ENCODE results near the gene FRY. TPM values are rescaled to one million over a fixed set of nuclear protein-coding genes. Genes with fewer than 3 reads are reported as not detected.
"Not testable (repeated sequence)": the region's sequence is repeated elsewhere in the genome, so short reads cannot be mapped to it uniquely, and the experiment has no call there.

FRY gene
- polyA plus RNA-seq, 4 donors, result 14.2 to 55.9 (median 46.5) TPM

- no peak for DNase-seq (ENCODE audit: low read depth in 4 of 4, low spot score in 3 of 4)
Measured at GRCh38 chr13:32039528-32039927, 8.0 kb downstream of the FRY start.

GRCh38 chr13:32040052-32040642 lies 8.6 kb downstream of the FRY start:
- DNase-seq (ENCODE audit: low read depth in 4 of 4, low spot score in 3 of 4), result no peak

GRCh38 chr13:32040689-32041088 lies 9.1 kb downstream of the FRY start:
- DNase-seq (ENCODE audit: low read depth in 4 of 4, low spot score in 3 of 4), result no peak

GRCh38 chr13:32041429-32041828 lies 9.9 kb downstream of the FRY start:
- no peak for DNase-seq (ENCODE audit: low read depth in 4 of 4, low spot score in 3 of 4)

- DNase-seq (ENCODE audit: low read depth in 4 of 4, low spot score in 3 of 4), result no peak
Measured at GRCh38 chr13:32042551-32042950, 11.0 kb downstream of the FRY start.

- no peak for DNase-seq (ENCODE audit: low read depth in 4 of 4, low spot score in 3 of 4)
Measured at GRCh38 chr13:32044446-32044845, 12.9 kb downstream of the FRY start.

- DNase-seq (ENCODE audit: low read depth in 4 of 4, low spot score in 3 of 4), result no peak
Measured at GRCh38 chr13:32045537-32045936, 14.0 kb downstream of the FRY start.

GRCh38 chr13:32045982-32046785 lies 14.6 kb downstream of the FRY start:
- no peak for DNase-seq (ENCODE audit: low read depth in 4 of 4, low spot score in 3 of 4)

- DNase-seq (ENCODE audit: low read depth in 4 of 4, low spot score in 3 of 4), result no peak
Measured at GRCh38 chr13:32047088-32047487, 15.5 kb downstream of the FRY start.

- DNase-seq (ENCODE audit: low read depth in 4 of 4, low spot score in 3 of 4), result no peak
Measured at GRCh38 chr13:32047793-32048192, 16.2 kb downstream of the FRY start.

- DNase-seq (ENCODE audit: low read depth in 4 of 4, low spot score in 3 of 4), result no peak
Measured at GRCh38 chr13:32048816-32049215, 17.2 kb downstream of the FRY start.

- DNase-seq (ENCODE audit: low read depth in 4 of 4, low spot score in 3 of 4), result no peak
Measured at GRCh38 chr13:32051156-32051555, 19.6 kb downstream of the FRY start.

GRCh38 chr13:32056316-32056715 lies 24.7 kb downstream of the FRY start:
- no peak for DNase-seq (ENCODE audit: low read depth in 4 of 4, low spot score in 3 of 4)

GRCh38 chr13:32057325-32057724 lies 25.8 kb downstream of the FRY start:
- DNase-seq (ENCODE audit: low read depth in 4 of 4, low spot score in 3 of 4), result not testable (repeated sequence)

GRCh38 chr13:32059511-32059984 lies 28.0 kb downstream of the FRY start:
- no peak for DNase-seq (ENCODE audit: low read depth in 4 of 4, low spot score in 3 of 4)

- DNase-seq (ENCODE audit: low read depth in 4 of 4, low spot score in 3 of 4), result peak in 1 of 4 donors; percentile 15
Measured at GRCh38 chr13:32060401-32060878, 28.9 kb downstream of the FRY start.

GRCh38 chr13:32063619-32064233 lies 32.2 kb downstream of the FRY start:
- no peak for DNase-seq (ENCODE audit: low read depth in 4 of 4, low spot score in 3 of 4)

- no peak for DNase-seq (ENCODE audit: low read depth in 4 of 4, low spot score in 3 of 4)
Measured at GRCh38 chr13:32067149-32067961, 35.8 kb downstream of the FRY start.

GRCh38 chr13:32068255-32068654 lies 36.7 kb downstream of the FRY start:
- DNase-seq (ENCODE audit: low read depth in 4 of 4, low spot score in 3 of 4), result no peak

- DNase-seq (ENCODE audit: low read depth in 4 of 4, low spot score in 3 of 4), result no peak
Measured at GRCh38 chr13:32073180-32073864, 41.7 kb downstream of the FRY start.

Data from left renal pelvis (tissue), 4 donors.